ENCODE data around the gene ITM2B. TPM values are rescaled to one million over a fixed set of nuclear protein-coding genes. Genes with fewer than 3 reads are reported as not detected.

ITM2B gene
- total RNA-seq, 1 donor from 2014 or later = 187 TPM

GRCh38 chr13:48258430-48258829 lies 25.4 kb downstream of the ITM2B start:
- no peak for DNase-seq (ENCODE audit: low read depth)

GRCh38 chr13:48260970-48261369 lies 28.0 kb downstream of the ITM2B start:
- no peak for DNase-seq (ENCODE audit: low read depth)

GRCh38 chr13:48263196-48263595 lies 30.2 kb downstream of the ITM2B start:
- no peak for DNase-seq (ENCODE audit: low read depth)

GRCh38 chr13:48264058-48264457 lies 31.1 kb downstream of the ITM2B start:
- DNase-seq (ENCODE audit: low read depth) = no peak

GRCh38 chr13:48265217-48265815 lies 32.3 kb downstream of the ITM2B start:
- no peak for DNase-seq (ENCODE audit: low read depth)

DNA sequence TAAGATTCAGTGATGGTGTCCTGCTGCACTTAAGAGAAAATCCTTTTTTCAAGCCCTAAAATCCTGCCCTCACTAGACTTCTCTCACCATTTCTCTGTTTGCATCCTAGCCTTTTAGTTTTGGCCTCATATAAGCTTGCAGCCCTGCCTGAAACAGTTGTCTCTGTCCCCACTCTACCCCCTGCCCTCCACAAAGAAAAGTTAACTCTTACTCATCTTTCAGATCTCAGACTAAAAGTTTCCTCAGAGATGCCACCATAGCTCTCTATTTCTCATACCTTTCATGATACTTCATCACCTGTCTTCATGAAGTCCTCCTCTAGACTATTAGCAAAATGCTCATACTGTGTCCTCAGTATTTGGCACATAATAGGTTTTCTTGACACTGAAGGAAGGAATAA lies 33.1 kb downstream of the ITM2B start:
- no peak for DNase-seq (ENCODE audit: low read depth)

- DNase-seq (ENCODE audit: low read depth) = peak; percentile 19
These were observed 34.0 kb downstream of the ITM2B start for GRCh38 chr13:48266701-48267639.

DNA sequence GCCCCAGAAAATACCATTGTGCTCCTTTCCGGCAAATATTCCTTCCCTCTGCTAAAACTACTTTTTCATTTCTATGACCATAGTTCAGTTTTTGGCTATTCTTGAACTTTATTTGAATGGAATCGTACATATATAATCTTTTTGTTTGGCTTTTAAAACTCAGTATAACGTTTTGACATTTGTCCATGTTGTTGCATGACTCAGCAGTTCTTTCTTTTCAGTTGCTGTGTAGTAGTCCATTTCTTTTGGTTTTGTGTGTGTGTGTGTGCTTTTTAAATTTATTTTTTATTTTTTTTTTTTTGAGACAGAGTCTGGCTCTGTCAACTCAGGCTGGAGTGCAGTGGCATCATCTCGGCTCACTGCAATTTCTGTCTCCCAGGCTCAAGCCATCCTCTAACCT lies 35.0 kb downstream of the ITM2B start:
- DNase-seq (ENCODE audit: low read depth) = no peak

DNA sequence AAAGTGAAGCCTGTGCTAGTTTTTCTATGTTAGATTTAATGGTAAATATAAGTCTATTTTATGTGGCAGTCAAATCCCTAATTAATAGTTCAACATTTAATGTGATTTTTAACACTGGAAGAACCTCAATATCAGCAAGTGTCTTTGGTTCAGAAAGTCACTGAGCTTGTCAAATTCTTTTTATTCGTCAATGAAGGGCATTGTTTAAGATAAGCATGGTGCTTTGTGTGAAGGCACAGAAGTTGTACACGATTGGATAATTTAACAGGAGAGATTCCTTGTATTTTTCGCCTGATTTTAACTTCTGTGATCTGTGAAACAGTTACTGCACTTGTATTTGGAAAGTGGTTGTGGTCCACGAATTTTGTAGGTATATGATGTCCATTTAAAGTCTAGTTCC lies 40.3 kb downstream of the ITM2B start:
- no peak for DNase-seq (ENCODE audit: low read depth)

DNA sequence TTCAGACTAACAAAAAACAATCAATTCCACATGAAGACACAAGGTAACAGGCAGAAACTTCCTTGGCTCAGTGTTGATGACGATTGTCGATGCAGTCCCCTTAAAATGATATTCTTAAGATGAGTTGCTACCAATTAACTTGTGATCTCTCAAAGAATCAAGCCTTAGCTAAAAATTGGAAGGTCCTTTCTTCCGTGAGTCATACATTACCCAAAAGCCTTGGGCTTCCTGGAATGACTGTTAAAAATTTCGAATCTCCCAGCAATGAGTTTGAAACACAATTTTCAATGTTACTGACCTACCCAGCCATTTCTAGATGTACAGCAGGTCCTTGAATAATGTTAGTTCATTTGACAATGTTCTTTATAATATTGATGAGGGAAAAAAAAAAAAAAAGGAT lies 42.5 kb downstream of the ITM2B start:
- no peak for DNase-seq (ENCODE audit: low read depth)

GRCh38 chr13:48278806-48279205 lies 45.8 kb downstream of the ITM2B start:
- DNase-seq (ENCODE audit: low read depth) = no peak

DNA sequence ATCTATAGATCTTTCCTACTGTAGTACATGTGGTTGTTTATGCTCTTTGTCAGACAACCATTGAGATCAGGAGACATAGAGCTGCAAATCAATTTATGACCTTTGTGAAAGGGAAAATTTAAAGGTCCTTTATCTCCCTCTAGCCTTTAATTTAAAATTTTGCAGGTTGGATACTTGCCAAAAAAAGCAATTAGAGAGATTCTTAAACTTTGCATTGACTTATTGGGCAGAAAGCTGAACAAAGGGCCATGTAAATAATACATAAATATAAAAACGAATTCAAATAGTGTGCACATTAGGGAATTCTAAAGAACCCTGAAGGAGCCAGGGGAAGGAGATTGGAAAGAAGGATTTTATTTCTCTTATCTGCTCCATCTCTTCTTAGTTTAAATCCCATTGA lies 48.5 kb downstream of the ITM2B start:
- DNase-seq (ENCODE audit: low read depth) = no peak

DNA sequence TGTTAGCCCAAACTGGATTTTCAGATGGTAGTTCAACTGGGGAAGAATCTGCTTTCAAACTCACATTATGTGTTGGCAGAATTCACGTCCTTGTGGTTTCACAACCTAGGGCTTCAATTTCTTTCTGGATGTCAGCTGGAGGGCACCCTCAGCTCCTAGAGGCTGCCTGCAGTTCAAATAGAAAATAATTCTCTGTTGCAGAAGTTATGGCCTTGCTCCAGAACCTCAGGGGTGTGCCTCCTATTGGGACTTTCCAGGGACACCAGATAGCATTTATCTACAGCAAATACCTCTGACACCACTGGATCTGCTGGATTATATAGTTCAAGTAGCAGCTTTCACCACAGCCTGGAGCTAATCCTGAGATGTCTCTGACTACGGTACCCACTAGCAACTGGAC lies 58.7 kb downstream of the ITM2B start:
- DNase-seq (ENCODE audit: low read depth) = peak; percentile 35

GRCh38 chr13:48292650-48293049 lies 59.6 kb downstream of the ITM2B start:
- no peak for DNase-seq (ENCODE audit: low read depth)

DNA sequence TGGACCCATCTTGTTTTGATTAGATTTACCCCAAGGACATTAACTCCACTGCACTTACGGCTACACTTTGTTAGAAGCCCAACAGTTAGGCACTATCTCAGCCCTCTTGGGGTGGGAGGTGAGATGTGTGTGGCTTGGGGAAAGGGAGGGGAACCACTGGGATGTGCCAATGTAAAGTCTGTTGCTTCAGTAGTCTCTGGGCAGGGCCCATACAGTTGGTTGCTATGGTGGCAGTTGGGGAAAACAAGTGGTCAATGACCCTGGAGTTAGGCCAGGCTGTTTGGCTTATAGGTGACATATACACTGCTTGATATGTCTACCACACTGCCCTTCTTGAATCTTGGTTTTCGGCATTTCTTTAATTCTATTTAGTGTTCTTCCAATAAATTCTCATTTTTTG lies 61.6 kb downstream of the ITM2B start:
- no peak for DNase-seq (ENCODE audit: low read depth)

GRCh38 chr13:48295271-48295670 lies 62.3 kb downstream of the ITM2B start:
- DNase-seq (ENCODE audit: low read depth) = no peak

GRCh38 chr13:48296528-48296927 lies 63.5 kb downstream of the ITM2B start:
- DNase-seq (ENCODE audit: low read depth) = no peak

GRCh38 chr13:48297131-48297786 lies 64.3 kb downstream of the ITM2B start:
- no peak for DNase-seq (ENCODE audit: low read depth)

- DNase-seq (ENCODE audit: low read depth) = no peak
These were observed 66.6 kb downstream of the ITM2B start for GRCh38 chr13:48299591-48299990.

DNA sequence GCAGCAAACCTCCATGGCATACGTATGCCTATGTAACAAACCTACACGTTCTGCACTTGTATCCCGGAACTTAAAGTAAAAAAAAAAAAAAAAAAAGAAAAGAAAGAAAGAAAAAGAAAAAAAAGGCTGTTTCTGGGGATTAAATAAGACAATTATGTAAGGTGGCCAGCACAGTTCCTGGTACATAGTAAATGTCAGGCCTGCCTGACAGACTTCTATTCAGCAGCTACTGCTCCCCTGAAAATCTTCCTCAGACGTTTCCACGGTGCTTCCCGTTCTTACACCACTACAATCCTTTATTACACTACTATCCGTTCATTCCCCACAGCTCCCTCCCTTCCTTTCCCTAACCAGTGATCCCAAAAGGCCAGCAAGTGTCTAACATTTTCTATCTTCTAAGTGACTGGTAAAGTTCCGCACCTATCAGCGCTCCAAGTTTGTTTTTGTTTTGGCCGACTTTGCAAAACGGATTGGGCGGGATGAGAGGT lies 69.9 kb downstream of the ITM2B start:
- no peak for DNase-seq (ENCODE audit: low read depth)

- peak; percentile 94 for DNase-seq (ENCODE audit: low read depth)
These were observed 70.5 kb downstream of the ITM2B start, which contains the start of gene RB1 for GRCh38 chr13:48303359-48304142. Gene RB1, plus strand, starts transcription at chr13:48303751. Its CDS starts 162 bp downstream, at chr13:48303913.

Measured in myocyte (in vitro differentiated cells).